Stimulated activated memory B cell treated with anti-CD40 and anti-IgM and Interleukin-4, amounts not matched to agents 10 μg/mL and 1 μg/mL and 100 μg/mL, for 72 hours (primary cell): ENCODE measurements around the gene C2orf92.
"Not testable (repeated sequence)": the region's sequence is repeated elsewhere in the genome, so short reads cannot be mapped to it uniquely, and the experiment has no call there.

Experiments used
- ATAC-seq: fragments of 150-1000 bp; cut with Tn5 transposase; 2 replicates; pipeline ENCODE4 v1.10.0; 2021
- H3K27ac Mint-ChIP-seq: one replicate; pipeline ENCODE4 v1.8.0; 2022; ENCODE audit warnings: mild to moderate bottlenecking, mixed read lengths
- H3K27me3 Mint-ChIP-seq: one replicate; pipeline ENCODE4 v1.8.0; 2022; ENCODE audit warnings: mixed read lengths
- H3K36me3 Mint-ChIP-seq: one replicate; pipeline ENCODE4 v1.8.0; 2022; ENCODE audit warnings: mixed read lengths
- H3K4me1 Mint-ChIP-seq: one replicate; pipeline ENCODE4 v1.8.0; 2022; ENCODE audit warnings: mixed read lengths
- H3K4me3 Mint-ChIP-seq: one replicate; pipeline ENCODE4 v1.8.0; 2022; ENCODE audit warnings: mild to moderate bottlenecking, moderate library complexity, mixed read lengths
- H3K9me3 Mint-ChIP-seq: one replicate; pipeline ENCODE4 v1.8.0; 2022; ENCODE audit warnings: mixed read lengths

Gene C2orf92

GRCh38 chr2:97669448-97669847 lies at the start of gene C2orf92:
C2orf92 (plus strand) TSS chr2:97669713; CDS start chr2:97669789, 76 bp downstream.
- Mint-ChIP-seq H3K27me3 (peaks cover 6% of the 10 kb centered on the region), H3K9me3 (no peaks in the 10 kb centered on the region), H3K4me1 (peaks cover 19% of the 10 kb centered on the region), H3K27ac (peak within 1 kb of the TSS; percentile 70), H3K4me3 (peak within 1 kb of the TSS; percentile 46), H3K36me3 (no peaks in the 10 kb centered on the region)
- peak; percentile 76 for ATAC-seq

- H3K36me3 Mint-ChIP-seq, ATAC-seq, H3K9me3 Mint-ChIP-seq, H3K27ac Mint-ChIP-seq, H3K4me3 Mint-ChIP-seq, H3K4me1 Mint-ChIP-seq, H3K27me3 Mint-ChIP-seq: not testable (repeated sequence)
Observed at GRCh38 chr2:97620492-97620891, 49.0 kb upstream of the C2orf92 start.

- ATAC-seq: not testable (repeated sequence)
Observed at GRCh38 chr2:97622976-97623375, 46.5 kb upstream of the C2orf92 start.

GRCh38 chr2:97625354-97626048 lies 44.0 kb upstream of the C2orf92 start:
- not testable (repeated sequence) for H3K4me1 Mint-ChIP-seq, H3K9me3 Mint-ChIP-seq, H3K36me3 Mint-ChIP-seq, ATAC-seq, H3K4me3 Mint-ChIP-seq, H3K27ac Mint-ChIP-seq
- peaks cover 26% of the 10 kb centered on the region for H3K27me3 Mint-ChIP-seq

More at GRCh38 chr2:97622976-97623375, 46.5 kb upstream of the C2orf92 start:
- not testable (repeated sequence) for H3K4me3 Mint-ChIP-seq, H3K36me3 Mint-ChIP-seq, H3K4me1 Mint-ChIP-seq, H3K27ac Mint-ChIP-seq, H3K9me3 Mint-ChIP-seq
- H3K27me3 Mint-ChIP-seq: peaks cover 16% of the 10 kb centered on the region

GRCh38 chr2:97626049-97626430 lies 43.5 kb upstream of the C2orf92 start:
- H3K27me3 Mint-ChIP-seq: peaks cover 31% of the 10 kb centered on the region
- not testable (repeated sequence) for H3K27ac Mint-ChIP-seq, H3K4me1 Mint-ChIP-seq, H3K4me3 Mint-ChIP-seq, H3K36me3 Mint-ChIP-seq, ATAC-seq, H3K9me3 Mint-ChIP-seq

- ATAC-seq: no peak
- Mint-ChIP-seq H3K27ac (no peak overlapping the region), H3K27me3 (peaks cover 12% of the 10 kb centered on the region), H3K36me3 (peaks cover 20% of the 10 kb centered on the region), H3K4me3 (no peak overlapping the region), H3K9me3 (no peaks in the 10 kb centered on the region), H3K4me1 (peaks cover 22% of the 10 kb centered on the region)
Observed at GRCh38 chr2:97644023-97644717, 25.3 kb upstream of the C2orf92 start.

GRCh38 chr2:97645112-97645694 lies 24.3 kb upstream of the C2orf92 start:
- peaks cover 3% of the 10 kb centered on the region for H3K27me3 Mint-ChIP-seq
- H3K27ac Mint-ChIP-seq: peak overlapping the region; percentile 92
- H3K4me1 Mint-ChIP-seq: peaks cover 22% of the 10 kb centered on the region
- peak; percentile 73 for ATAC-seq
- H3K36me3 Mint-ChIP-seq: peaks cover 28% of the 10 kb centered on the region
- H3K9me3 Mint-ChIP-seq: no peaks in the 10 kb centered on the region
- H3K4me3 Mint-ChIP-seq: peak overlapping the region; percentile 93

GRCh38 chr2:97645695-97646629 lies 23.6 kb upstream of the C2orf92 start, which contains the start of gene COX5B:
COX5B (plus strand) TSS chr2:97646062; CDS start chr2:97646087, 25 bp downstream.
- peaks cover 32% of the 10 kb centered on the region for H3K36me3 Mint-ChIP-seq
- ATAC-seq: peak; percentile 98
- H3K27ac Mint-ChIP-seq: peak within 1 kb of the TSS; percentile 92
- peaks cover 22% of the 10 kb centered on the region for H3K4me1 Mint-ChIP-seq
- no peaks in the 10 kb centered on the region for H3K27me3 Mint-ChIP-seq
- H3K9me3 Mint-ChIP-seq: no peaks in the 10 kb centered on the region
- H3K4me3 Mint-ChIP-seq: peak within 1 kb of the TSS; percentile 93

- Mint-ChIP-seq H3K4me3 (peak overlapping the region; percentile 93), H3K27ac (peak overlapping the region; percentile 92)
Observed at GRCh38 chr2:97646977-97647376, 22.5 kb upstream of the C2orf92 start.

GRCh38 chr2:97651114-97651513 lies 18.4 kb upstream of the C2orf92 start:
- no peak for ATAC-seq
- H3K9me3 Mint-ChIP-seq: no peaks in the 10 kb centered on the region
- H3K4me1 Mint-ChIP-seq: peaks cover 39% of the 10 kb centered on the region
- H3K4me3 Mint-ChIP-seq: no peak overlapping the region
- peaks cover 64% of the 10 kb centered on the region for H3K36me3 Mint-ChIP-seq
- no peaks in the 10 kb centered on the region for H3K27me3 Mint-ChIP-seq
- no peak overlapping the region for H3K27ac Mint-ChIP-seq

More at GRCh38 chr2:97646977-97647376, 22.5 kb upstream of the C2orf92 start:
- ATAC-seq: no peak
- no peaks in the 10 kb centered on the region for H3K9me3 Mint-ChIP-seq
- H3K27me3 Mint-ChIP-seq: no peaks in the 10 kb centered on the region
- H3K4me1 Mint-ChIP-seq: peaks cover 22% of the 10 kb centered on the region
- H3K36me3 Mint-ChIP-seq: peaks cover 36% of the 10 kb centered on the region

GRCh38 chr2:97653473-97653872 lies 16.0 kb upstream of the C2orf92 start:
- ATAC-seq: no peak
- Mint-ChIP-seq H3K27ac (no peak overlapping the region), H3K4me3 (no peak overlapping the region), H3K9me3 (no peaks in the 10 kb centered on the region), H3K36me3 (peaks cover 70% of the 10 kb centered on the region), H3K27me3 (no peaks in the 10 kb centered on the region), H3K4me1 (peaks cover 26% of the 10 kb centered on the region)

- no peak overlapping the region for H3K27ac Mint-ChIP-seq
- H3K36me3 Mint-ChIP-seq: peaks cover 70% of the 10 kb centered on the region
- no peaks in the 10 kb centered on the region for H3K27me3 Mint-ChIP-seq
- no peaks in the 10 kb centered on the region for H3K9me3 Mint-ChIP-seq
- no peak for ATAC-seq
- no peak overlapping the region for H3K4me3 Mint-ChIP-seq
- H3K4me1 Mint-ChIP-seq: peaks cover 24% of the 10 kb centered on the region
Observed at GRCh38 chr2:97653874-97654273, 15.6 kb upstream of the C2orf92 start.

GRCh38 chr2:97654309-97654708 lies 15.2 kb upstream of the C2orf92 start:
- ATAC-seq: no peak
- Mint-ChIP-seq H3K27ac (peak overlapping the region; percentile 5), H3K4me3 (no peak overlapping the region)

GRCh38 chr2:97654791-97655190 lies 14.7 kb upstream of the C2orf92 start:
- Mint-ChIP-seq H3K4me3 (no peak overlapping the region), H3K9me3 (no peaks in the 10 kb centered on the region), H3K4me1 (peaks cover 26% of the 10 kb centered on the region), H3K27ac (peak overlapping the region; percentile 5), H3K27me3 (no peaks in the 10 kb centered on the region), H3K36me3 (peaks cover 63% of the 10 kb centered on the region)
- no peak for ATAC-seq

More at GRCh38 chr2:97654309-97654708, 15.2 kb upstream of the C2orf92 start:
- Mint-ChIP-seq H3K4me1 (peaks cover 24% of the 10 kb centered on the region), H3K9me3 (no peaks in the 10 kb centered on the region), H3K36me3 (peaks cover 66% of the 10 kb centered on the region), H3K27me3 (no peaks in the 10 kb centered on the region)
